Forelimb muscle (tissue), 1 donor: ENCODE measurements around the gene CCPG1. TPM values are rescaled to one million over a fixed set of nuclear protein-coding genes. Genes with fewer than 3 reads are reported as not detected.

ENCODE experiments used
- DNase-seq: peaks from one replicate; pipeline ENCODE4 v3.0.0-alpha.2; 2013; ENCODE audit warnings: low read depth
- polyA plus RNA-seq: library from polyadenylated mRNA; unstranded; fragments of 120-200 nt; gene quantifications from one replicate; pipeline ENCODE4 v1.2.1, GENCODE V29; 2013; ENCODE audit not compliant: insufficient read length

The CCPG1 gene
- polyA plus RNA-seq, 1 donor: 29.4 TPM

DNA sequence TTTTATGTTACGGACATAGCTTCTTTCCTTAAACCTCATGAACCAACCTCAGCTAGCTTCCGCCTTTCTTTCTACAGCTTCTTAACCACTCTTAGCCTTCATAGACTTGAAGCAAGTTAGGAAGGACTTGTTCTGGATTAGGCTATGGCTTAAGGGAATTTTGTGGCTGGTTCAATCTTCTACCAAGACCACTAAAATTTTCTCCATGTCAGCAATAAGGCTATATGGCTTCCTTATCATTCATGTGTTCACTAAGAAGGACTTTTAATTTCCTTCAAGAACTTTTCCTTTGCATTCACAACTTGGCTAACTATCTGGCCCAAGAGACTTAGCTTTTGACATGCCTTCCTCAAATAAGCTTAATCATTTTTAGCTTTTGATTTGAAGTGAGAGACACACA lies 24.5 kb downstream of the CCPG1 start:
- no peak for DNase-seq

DNA sequence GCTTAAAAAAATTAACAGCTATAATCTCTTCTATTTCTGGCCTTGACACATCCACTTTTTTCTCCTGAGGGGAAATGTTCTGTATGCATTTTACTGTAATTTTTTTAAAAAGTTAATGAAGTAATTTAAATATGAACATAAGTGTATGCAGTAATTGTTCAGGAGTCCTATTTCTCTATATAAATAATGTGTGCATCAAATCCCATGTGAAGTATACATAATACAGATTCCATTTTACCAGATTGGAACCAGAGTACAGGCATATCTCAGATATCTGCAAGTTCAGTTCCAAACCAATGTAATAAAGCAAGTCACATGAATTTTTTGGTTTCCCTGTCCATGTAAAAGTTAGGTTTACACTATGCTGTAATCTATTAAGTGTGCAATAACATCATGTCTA lies 26.6 kb downstream of the CCPG1 start:
- DNase-seq: no peak

DNA sequence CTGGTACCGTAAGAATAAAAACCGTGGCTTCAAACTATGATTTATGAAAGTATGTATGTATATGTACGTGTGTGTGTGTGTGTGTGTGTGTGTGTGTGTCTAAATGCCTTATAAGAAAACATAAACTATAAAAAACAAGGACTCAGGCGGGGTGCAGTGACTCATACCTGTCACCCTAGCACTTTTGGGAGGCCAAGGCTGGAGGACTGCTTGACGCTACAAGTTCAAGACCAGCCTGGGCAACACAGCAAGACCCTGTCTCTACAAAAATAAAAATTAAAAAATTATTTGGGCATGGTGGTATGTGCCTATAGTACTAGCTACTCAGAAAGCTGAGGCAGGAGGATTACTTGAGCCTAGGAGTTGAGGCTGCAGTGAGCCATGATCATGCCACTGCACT lies 29.1 kb downstream of the CCPG1 start:
- no peak for DNase-seq

DNA sequence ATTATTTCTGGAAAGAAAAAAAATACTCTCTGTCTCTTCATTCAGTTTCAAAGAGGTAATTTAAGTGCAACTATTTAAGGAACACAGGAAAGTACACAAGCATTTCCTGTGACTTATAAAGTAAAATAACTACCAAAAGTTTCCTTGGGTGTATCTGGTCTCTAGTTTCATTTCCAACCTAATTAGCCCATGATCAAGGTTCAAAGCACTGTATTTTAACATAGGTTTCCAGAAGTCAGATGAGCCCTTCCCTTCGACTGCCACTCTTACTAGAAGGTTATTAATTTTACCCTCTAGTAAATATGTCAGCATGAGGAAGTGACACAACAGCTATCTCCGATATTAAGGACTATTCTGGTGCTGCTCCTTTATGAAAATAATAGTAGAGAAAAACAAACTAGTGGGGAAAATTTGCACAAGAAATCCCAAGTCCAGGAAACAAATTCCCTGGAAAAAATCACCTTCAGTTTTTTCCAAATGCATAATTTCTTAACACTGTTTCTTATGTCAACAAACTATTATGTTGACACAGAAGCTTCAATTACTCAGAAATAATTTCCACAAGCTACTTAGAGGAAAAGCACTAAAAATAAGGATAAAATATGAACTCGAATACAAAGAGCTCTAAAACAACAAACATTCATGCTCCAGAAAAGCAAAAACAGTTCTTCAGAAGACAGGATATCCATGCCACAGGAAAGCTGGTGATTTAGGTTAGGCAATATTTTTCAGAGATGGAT lies 35.3 kb downstream of the CCPG1 start:
- DNase-seq: no peak

DNA sequence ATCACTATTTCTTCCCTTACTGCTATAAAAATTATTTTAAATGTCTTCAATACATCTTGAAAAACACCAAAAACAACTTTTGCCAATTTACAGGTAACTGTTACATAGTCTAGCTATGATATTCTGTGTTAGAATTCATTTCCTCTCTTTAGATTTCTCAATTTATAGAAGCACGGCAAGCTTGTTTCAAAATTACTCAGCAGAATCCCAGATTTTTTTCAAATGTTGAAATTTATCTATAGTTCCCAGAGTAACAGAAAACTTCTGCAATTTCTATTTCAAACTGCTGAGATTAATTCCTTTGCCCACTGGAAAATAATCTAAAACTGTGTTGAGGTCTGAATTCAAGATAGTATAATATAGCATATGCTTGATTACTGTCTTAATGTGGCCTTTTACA lies 41.2 kb downstream of the CCPG1 start:
- no peak for DNase-seq

DNA sequence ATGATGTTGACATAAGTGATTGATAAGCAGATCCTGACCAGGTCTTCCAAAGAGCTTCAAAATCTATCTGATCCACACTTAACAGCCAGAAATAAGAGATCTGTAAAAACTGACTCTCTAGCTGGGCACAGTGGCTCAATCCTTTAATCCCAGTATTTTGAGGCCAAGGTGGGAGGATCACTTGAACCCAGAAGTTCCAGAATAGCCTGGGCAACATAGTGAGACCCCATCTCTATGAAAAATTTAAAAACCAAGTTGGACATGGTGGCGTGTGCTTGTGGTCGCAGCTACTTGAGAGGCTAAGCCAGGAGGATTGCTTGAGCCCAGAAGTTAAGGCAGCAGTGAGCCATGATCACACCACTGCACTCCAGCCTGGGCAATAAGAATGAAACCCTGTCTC lies 45.5 kb downstream of the CCPG1 start:
- no peak for DNase-seq

DNA sequence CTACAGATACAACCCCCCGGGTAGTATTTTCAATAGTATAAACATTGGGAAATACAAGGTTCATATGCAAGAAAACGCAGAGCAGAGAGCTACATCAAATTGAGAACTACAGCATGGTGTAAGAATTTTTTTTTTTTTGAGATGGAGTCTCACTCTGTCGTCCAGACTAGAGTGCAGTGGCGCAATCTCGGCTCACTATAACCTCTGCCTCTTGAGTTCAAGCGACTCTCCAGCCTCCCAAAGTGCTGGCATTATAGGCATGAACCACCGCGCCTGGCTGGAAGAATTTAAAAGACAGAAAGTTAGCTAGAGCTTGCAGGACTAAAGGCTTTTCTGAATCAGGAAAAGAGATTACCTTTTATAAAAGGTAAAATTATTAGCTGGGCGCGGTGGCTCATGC lies 47.1 kb downstream of the CCPG1 start:
- DNase-seq: no peak

DNA sequence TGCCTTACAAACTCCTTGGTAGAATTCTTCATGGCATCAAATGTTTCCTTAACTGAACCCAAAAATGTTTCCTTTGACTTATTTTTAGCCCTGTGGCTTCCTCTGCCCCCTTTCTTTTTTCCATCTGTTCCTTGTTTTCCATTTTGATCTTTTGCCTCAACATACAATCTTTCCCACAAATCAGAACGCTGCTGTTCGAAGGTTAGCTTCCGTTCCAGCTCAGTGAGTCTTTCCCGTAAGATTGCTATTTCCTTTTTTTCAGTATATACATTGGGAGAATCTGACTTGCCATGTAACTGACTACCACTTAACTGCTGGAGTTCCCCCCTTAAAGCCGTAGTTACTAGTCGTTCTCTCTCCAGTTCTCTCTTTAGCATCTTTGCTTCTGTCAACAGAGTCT lies 47.9 kb downstream of the CCPG1 start:
- DNase-seq: no peak

DNA sequence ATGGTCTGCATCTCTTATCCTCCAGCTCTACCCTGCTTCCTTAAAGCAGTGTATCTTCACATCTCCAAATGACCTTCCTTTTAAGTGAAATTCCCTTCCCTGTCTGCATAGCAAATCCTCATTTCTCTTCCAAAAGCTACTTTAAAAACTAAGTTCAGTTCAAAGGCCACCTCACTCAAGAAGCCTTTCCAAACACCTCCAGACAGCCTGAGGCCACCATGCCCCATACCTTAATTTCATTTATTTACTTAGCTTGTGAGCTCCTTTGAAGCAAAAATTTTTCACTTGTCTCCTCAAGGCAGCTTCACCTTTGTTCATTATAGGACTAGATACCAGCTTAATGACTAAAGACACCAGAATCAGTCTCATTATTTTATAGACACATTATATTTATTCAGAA lies 49.7 kb downstream of the CCPG1 start:
- no peak for DNase-seq

DNA sequence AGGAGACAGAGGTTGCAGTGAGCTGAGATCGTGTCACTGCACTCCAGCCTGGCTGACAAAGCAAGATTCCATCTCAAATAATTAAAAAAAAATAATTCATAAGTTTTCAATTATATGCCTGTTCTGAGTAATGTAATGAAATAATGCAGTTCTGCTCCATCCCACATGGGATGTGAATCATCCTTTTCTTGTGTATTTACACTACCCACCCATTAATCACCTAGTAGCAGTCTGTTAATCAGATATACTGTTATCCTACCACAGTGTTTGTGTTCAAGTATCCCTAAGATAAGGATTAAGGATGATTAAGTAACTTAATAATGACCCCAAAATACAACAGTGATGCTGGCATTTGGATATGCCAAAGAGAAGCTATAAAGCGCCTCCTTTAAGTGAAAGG lies 50.4 kb downstream of the CCPG1 start:
- no peak for DNase-seq

DNA sequence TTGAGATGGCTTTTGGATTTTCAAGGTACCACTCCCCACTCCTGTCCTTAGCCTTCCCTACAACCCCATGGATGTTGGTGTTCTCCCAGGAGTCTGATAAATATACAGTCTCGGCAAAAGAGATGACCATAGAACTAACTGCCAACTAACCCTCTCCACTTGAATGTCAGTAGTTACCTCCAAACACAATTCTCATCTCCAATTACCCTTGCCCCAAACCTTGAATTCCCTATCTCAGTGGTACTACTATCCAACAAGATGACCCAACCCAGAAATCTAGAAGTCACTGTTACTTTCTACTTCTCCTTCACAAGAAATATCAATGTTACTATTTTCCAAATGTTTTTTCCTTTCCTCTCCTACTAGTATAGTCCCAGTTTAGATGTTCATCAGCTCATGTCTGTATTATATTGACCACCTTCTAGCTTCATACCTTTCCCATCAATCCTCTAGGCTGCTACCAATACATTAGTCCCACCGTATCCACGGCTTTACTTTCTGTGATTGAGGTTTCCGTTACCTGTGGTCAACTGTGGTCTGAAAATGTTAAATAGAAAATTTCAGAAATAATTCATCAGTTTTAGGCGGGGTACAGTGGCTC lies 51.1 kb downstream of the CCPG1 start:
- no peak for DNase-seq

DNA sequence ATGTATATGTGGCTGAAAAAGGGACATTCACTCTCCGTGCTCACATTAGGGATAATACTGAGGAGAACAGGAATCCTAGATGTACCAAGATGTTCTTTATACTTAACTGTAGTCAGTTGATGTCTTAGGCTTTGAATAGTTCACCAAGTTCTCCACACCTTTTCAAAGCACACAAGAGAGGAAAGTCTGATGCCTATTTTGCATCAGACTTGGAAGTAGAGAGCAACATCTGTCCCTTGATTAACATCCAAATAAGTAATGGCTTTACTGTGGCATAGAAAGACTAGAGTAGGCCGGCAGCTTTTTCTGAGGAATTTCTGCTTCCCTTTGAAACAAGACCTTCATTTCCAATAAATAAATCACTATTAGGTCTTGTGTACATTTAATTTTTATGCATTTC lies 55.1 kb downstream of the CCPG1 start:
- DNase-seq: no peak

DNA sequence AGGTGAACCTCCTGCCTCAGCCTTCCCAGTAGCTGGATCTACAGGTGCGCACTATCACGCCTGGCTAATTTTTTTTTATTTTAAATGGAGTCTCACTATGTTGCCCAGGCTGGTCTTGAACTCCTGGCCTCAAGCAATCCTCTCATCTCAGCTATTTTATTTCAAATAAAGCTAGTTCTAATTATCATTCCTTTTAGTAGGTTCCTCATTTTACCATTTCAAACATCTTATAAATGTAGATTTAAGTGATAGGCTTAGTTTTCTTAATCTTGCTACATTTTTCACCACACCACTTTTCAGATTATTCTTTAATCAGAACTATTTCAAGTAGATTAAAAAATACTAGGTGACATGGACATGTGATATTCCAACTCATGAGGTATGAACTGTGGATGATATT lies 58.9 kb downstream of the CCPG1 start:
- no peak for DNase-seq

DNA sequence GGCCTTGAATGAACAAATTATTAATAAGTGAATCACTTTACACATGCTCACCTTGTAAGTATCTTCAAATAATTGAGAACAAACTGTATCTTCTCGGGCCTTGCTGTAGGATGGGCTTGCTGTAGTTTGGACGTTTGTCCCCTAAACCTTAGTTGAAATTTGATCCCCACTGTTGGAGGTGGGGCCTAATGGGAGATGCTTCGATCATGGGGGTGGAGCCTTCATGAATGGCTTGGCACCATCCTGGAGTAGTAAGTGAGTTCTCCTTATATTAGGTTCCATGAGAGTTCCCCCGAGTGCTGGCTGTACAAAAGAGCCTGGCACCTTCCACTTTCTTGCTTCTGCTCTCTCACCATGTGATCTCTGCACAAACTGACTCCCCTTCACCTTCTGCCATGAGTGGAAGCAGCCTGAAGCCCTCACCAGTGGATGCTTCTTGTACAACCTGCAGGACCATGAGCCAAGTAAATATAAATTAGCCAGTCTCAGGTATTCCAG lies 59.8 kb downstream of the CCPG1 start:
- no peak for DNase-seq

DNA sequence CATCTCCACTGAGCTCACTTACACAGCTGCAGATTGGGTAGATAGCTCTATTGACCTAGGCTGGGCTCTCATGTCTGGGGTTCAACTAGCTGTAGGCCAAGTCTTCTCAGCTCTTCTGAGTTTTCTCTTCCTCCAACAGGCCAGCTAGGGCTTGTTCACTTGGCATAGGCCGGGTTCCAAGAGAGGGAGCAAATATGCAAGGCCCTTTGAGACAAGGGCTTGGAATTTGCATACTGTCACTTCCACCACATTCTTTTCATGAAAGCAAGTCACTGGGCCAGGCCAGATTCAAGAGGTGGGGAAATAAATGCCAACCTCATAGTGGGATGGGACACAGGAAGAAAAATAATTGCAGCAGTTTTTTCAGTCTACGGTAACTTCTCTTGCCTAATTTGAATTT lies 64.0 kb downstream of the CCPG1 start:
- DNase-seq: no peak

DNA sequence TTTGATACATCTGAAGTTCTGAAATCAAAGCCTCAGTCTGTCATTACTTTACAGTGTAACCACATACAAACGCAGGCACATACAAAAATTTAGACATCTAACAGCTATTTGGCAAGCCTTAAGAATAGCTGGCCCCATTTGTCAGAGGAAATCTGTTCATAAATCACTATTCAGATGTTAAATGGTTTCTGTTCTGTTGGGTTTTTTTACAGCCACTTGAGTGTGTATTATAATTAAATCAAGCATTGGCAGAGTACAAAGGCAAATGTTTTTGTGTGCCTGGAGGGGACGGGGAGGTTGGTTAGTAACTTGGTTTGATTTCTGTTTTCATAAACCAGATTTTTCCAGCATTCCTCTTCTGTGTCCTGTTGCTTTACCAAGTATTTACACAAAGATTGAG lies 65.0 kb downstream of the CCPG1 start:
- no peak for DNase-seq

DNA sequence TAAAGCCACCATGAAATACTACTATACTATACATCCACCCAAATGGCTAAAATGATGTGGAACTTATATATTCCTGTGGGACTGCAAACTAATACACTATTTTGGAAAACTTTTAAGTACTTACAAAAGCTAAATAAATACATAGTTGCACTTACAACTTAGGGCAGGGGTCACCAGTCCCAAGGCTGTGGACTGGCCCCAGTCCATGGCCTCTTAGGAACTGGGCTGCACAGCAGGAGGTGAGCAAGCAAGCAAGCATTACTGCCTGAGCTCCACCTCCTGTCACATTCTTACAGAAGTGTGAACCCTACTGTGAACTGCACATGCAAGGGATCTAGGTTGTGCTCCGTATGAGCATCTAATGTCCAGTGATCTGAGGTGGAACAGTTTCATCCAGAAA lies 71.0 kb downstream of the CCPG1 start:
- DNase-seq: no peak

DNA sequence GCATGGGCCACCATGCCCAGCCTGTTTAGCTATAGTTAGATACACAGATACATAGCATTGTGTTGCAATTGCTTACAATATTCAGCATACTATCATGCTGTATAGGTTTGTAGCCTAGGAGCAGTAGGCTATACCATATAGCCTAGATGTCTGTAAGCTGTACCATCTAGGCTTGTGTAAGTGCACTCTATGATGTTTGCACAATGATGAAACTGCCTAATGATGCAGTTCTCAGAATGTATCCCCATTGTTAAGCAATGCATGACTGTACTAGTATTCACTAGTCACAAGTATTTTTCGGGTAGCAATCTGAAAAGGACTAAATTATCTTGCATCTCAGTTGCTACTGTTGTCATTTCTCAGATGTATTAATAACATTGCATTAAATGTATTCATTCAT lies 73.2 kb downstream of the CCPG1 start:
- no peak for DNase-seq

DNA sequence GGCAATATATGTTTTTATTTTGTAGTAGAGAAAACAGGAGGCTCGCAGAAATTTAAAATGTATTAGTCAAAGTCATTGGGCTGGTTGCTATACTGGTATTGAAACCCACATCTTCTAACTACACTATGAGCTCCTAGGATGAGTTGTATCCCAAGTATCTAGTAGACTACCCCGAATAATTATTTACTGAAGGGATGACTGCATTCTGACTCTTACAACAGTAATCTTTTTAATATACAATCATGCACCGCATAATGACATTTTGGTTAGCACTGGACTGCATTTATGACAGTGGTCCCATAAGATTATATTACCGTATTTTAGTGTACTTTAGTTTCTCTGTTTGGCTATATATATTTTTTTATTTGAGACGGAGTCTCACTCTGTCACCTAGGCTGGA lies 73.8 kb downstream of the CCPG1 start:
- no peak for DNase-seq

DNA sequence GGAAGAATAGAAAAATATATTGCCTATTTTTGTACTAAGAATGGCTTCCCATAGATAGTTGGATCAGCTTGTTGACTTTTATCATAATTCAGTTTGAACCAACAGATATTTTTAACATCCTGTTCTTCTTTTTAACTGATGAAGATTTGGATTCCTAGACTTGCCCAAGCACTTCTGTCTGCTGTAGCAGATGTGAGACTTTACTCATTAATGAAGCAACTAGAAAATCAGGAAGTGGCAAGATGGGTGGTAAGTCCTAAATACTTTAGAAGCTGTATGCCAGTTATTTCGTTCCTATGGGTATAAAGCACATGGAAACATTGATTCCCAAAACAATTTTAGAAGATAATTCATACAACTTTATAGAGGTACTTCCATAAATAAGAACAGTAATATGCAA lies 80.8 kb downstream of the CCPG1 start:
- no peak for DNase-seq

DNA sequence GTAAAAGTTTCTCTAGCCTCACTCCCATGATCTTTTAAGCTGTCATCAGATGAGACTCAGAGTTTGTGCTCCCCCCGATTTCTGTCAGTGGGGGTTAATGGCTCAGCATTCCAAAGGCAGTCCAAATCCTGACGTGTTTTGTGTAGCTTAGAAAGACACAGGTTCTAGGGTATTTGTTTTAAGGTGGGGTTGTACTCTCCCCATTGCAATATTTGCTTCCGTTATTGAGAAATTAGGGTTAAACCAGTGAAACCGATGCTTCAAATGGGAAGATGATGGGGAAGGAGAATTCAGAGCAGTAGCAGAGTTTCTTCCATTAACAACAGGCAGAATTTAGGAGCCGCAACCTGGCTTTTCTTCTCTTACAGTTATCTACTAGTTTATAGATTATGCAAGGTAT lies 85.7 kb downstream of the CCPG1 start:
- no peak for DNase-seq

DNA sequence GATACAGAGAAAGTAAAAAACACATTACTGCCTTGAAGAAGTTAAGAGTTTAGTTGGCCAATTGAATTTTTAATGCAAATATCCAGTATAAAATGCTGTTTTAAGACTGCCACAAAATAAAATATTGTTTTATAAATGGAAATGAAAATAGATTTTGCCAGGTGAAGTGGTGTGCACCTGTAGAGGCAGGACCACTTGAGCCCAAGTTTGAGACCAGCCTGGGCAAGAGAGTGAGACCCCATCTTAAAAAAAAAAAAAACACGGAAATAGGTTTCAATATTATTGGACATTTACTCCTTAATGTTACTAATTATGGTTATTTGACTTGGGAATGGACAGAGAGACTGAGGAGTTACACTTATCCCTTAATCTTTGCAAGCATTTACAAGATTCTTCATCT lies 87.2 kb downstream of the CCPG1 start:
- no peak for DNase-seq

DNA sequence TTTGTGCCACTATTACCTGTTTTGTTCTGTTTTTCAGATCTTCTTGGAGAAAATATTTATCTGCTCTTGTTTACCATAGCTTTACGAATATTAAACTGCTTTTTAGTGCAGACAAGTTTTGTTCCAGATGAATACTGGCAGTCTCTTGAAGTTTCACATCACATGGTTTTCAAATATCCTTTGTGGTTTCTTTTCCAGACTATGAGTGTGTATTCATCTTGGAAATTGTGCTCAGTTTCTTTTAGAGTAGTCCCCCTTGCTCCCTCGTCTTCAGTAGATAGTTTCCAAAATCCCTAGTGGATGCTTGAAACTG lies 88.0 kb downstream of the CCPG1 start:
- DNase-seq: no peak
